ENCODE results near the gene FBRSL1. TPM values are rescaled to one million over a fixed set of nuclear protein-coding genes. Genes with fewer than 3 reads are reported as not detected.

FBRSL1 gene
- total and polyA plus RNA-seq, 2 of the 8 experiments (the other 6 are each of a cell fraction or from before 2014, with no cell fraction given), result 18.4 to 109 TPM

GRCh38 chr12:132513458-132514135 is 23.6 kb downstream of the FBRSL1 start:
- CTCF ChIA-PET (ENCODE audit: partially characterized antibody), result interaction anchor here (0.7 to 2.5 kb wide), 9 partner anchors 8 to 96 kb away, joined by 3 to 15 read pairs (median 3); no protein-coding TSS in a partner anchor
- no peak overlapping the region for H3K4me3 ChIP-seq (ENCODE audit: extremely low read depth in 1 of 4, insufficient read depth in 2 of 4, low read depth in 3 of 4, low read length in 4 of 4)
- H3K9ac ChIP-seq (replicated peaks in 1 of 4; ENCODE audit: extremely low read depth in 1 of 4, low read depth in 3 of 4, low read length in 3 of 4), result no peak overlapping the region
- no peak overlapping the region for H3K4me2 ChIP-seq (ENCODE audit: insufficient read depth in 1 of 2, low read depth in 2 of 2, low read length in 2 of 2)
- H3K27me3 ChIP-seq (replicated peaks in 1 of 4; ENCODE audit: control insufficient read depth in 3 of 4, extremely low read depth in 1 of 4, insufficient read depth in 3 of 4, low read length in 3 of 4), result peaks cover 0 to 17% (median 14%) of the 10 kb centered on the region in 4 experiments; a peak in 4 of 7 replicates
- peaks cover 7% of the 10 kb centered on the region for H3K23me2 ChIP-seq (ENCODE audit: low read depth, low read length)
- no peak overlapping the region for H2AK5ac ChIP-seq (ENCODE audit: low read depth, low read length)
- DNase-seq (ENCODE audit: low read depth in 1 of 2, low spot score in 2 of 2) (no peak), FAIRE-seq (no peak)
- no peak overlapping the region for H4K91ac ChIP-seq (replicated peaks; ENCODE audit: insufficient read length, low read length)
- no peak for TF ChIP-seq POU5F1 (IDR thresholded peaks at IDR 0.05; ENCODE audit: low read depth, low read length)
- no peak for TF ChIP-seq RBBP5 (IDR thresholded peaks at IDR 0.05; ENCODE audit: borderline replicate concordance, low read depth, low read length)
- no peak overlapping the region for H3K18ac ChIP-seq (ENCODE audit: extremely low read depth, low read length)
- no peak overlapping the region for H2AFZ ChIP-seq (ENCODE audit: low read length)
- H3K79me2 ChIP-seq (ENCODE audit: control insufficient read depth in 1 of 2, insufficient read depth in 2 of 2, low read length in 2 of 2), result no peaks in the 10 kb centered on the region
- no peak overlapping the region for H2BK20ac ChIP-seq (ENCODE audit: low read length)
- no peak overlapping the region for H4K5ac ChIP-seq (ENCODE audit: insufficient read length, low read depth, low read length)
- H2BK120ac ChIP-seq (replicated peaks; ENCODE audit: low read depth, low read length), result no peak overlapping the region
- POLR2A ChIA-PET (ENCODE audit: partially characterized antibody), result interaction anchor here (0.5 to 1.9 kb wide), 5 partner anchors 10 to 140 kb away, joined by 3 to 4 read pairs (median 3); no protein-coding TSS in a partner anchor
- H4K20me1 ChIP-seq (replicated peaks in 1 of 2; ENCODE audit: control insufficient read depth in 1 of 2, insufficient read depth in 2 of 2, low read length in 2 of 2), result peaks cover 5 to 19% of the 10 kb centered on the region in 2 experiments
- peaks cover 5% of the 10 kb centered on the region; the same call in 1 of the 2 replicates for H3K79me1 ChIP-seq (ENCODE audit: low read depth, low read length)
- no peak overlapping the region for H2BK5ac ChIP-seq (ENCODE audit: low read depth, low read length)
- H3K27ac ChIP-seq (ENCODE audit: low read depth, low read length), result no peak overlapping the region
- no peak overlapping the region for H3K56ac ChIP-seq (replicated peaks; ENCODE audit: insufficient read length, low read depth, low read length)
- peak overlapping the region; percentile 3; the same call in 1 of the 2 replicates for H4K8ac ChIP-seq (ENCODE audit: extremely low read depth, insufficient read depth, low read length)
- no peak overlapping the region for H3K4ac ChIP-seq (replicated peaks; ENCODE audit: insufficient read length, low read depth, low read length)
- H3K23ac ChIP-seq (ENCODE audit: insufficient read length), result no peak overlapping the region
- H3K36me3 ChIP-seq (ENCODE audit: control insufficient read depth in 2 of 4, insufficient read depth in 4 of 4, low read length in 3 of 4), result peaks cover 0 to 3% (median 0%) of the 10 kb centered on the region in 4 experiments; a peak in 1 of 8 replicates
- H3K9me3 ChIP-seq (ENCODE audit: insufficient read depth in 2 of 2, low read depth in 1 of 2, low read length in 1 of 2), result peaks cover under 1 to 7% of the 10 kb centered on the region in 2 experiments; a peak in 2 of 4 replicates
- H3K4me1 ChIP-seq (replicated peaks in 1 of 4; ENCODE audit: control insufficient read depth in 3 of 4, insufficient read depth in 4 of 4, low read length in 3 of 4), result no peaks in the 10 kb centered on the region; a peak in 1 of 7 replicates
- H3K14ac ChIP-seq (ENCODE audit: insufficient read length), result no peak overlapping the region
- no peak overlapping the region for H2BK15ac ChIP-seq (ENCODE audit: low read length)
- 85% methylated on average over 15 of the region's 24 CpGs; no CpG with 5 or more reads in 1 of the 2 experiments for WGBS, 2 experiments (ENCODE audit: extremely low coverage in 1 of 2, insufficient coverage in 1 of 2, insufficient read length in 1 of 2, insufficient replicate concordance in 2 of 2, low coverage in 1 of 2, low lambda C conversion rate in 2 of 2, missing lambda C conversion rate in 1 of 2)
- no peak overlapping the region for H2BK12ac ChIP-seq (ENCODE audit: low read depth, low read length)
